ENCODE data around the gene PHLDA3. TPM values are rescaled to one million over a fixed set of nuclear protein-coding genes. Genes with fewer than 3 reads are reported as not detected.

Gene PHLDA3
- total and polyA plus RNA-seq, 10 donors, result 3.6 to 17.4 (median 6.8) TPM

DNA sequence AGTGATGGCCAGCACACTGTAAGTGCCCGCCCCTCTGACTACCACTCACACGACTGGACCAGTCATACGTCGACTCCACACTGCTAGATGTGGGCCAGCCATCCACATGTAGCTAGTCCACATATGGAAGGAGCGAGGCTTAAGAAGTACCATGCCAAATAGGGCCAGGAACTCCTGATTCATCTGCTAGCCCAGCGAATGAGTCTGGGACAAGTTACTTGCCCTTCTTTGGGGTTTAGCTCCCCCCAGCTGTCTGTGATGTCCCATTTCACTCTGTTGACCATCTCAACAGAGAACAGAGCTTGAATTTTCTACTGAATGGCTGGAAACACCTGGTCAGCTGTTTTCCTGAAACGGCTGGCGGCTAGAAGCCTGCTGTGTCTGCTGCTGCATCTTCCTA lies 32.2 kb upstream of the PHLDA3 start:
- Histone ChIP-seq H3K27ac (peak overlapping the region in 7 of 8 donors; percentile 44 to 93 (median 74)), H3K4me3 (peak overlapping the region in 1 of 8 donors; percentile 2), H3K36me3 (peaks cover 0 to 52% (median 3%) of the 10 kb centered on the region in 6 donors), H3K9me3 (no peaks in the 10 kb centered on the region), H3K4me1 (peaks cover 12 to 90% (median 45%) of the 10 kb centered on the region in 6 donors), H3K27me3 (replicated peaks in 1 of 7) (no peaks in the 10 kb centered on the region)
- DNase-seq, result peak; percentile 14
- WGBS, 5 donors, result 75 to 95% (median 89%) methylated on average over 8 of the region's 8 CpGs
- intact Hi-C loops (cut with DNase I; ENCODE audit: low total_unique reads), result no loop called here
- no peak for TF ChIP-seq POLR2A (IDR thresholded peaks at IDR 0.05)
- TF ChIP-seq, protein P1, sequence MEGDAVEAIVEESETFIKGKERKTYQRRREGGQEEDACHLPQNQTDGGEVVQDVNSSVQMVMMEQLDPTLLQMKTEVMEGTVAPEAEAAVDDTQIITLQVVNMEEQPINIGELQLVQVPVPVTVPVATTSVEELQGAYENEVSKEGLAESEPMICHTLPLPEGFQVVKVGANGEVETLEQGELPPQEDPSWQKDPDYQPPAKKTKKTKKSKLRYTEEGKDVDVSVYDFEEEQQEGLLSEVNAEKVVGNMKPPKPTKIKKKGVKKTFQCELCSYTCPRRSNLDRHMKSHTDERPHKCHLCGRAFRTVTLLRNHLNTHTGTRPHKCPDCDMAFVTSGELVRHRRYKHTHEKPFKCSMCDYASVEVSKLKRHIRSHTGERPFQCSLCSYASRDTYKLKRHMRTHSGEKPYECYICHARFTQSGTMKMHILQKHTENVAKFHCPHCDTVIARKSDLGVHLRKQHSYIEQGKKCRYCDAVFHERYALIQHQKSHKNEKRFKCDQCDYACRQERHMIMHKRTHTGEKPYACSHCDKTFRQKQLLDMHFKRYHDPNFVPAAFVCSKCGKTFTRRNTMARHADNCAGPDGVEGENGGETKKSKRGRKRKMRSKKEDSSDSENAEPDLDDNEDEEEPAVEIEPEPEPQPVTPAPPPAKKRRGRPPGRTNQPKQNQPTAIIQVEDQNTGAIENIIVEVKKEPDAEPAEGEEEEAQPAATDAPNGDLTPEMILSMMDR (IDR thresholded peaks at IDR 0.05 in 8 of 11, conservative IDR thresholded peaks at IDR 0.05 in 3 of 11), result no peak
- TF ChIP-seq POLR2AphosphoS5 (IDR thresholded peaks at IDR 0.05), result no peak

DNA sequence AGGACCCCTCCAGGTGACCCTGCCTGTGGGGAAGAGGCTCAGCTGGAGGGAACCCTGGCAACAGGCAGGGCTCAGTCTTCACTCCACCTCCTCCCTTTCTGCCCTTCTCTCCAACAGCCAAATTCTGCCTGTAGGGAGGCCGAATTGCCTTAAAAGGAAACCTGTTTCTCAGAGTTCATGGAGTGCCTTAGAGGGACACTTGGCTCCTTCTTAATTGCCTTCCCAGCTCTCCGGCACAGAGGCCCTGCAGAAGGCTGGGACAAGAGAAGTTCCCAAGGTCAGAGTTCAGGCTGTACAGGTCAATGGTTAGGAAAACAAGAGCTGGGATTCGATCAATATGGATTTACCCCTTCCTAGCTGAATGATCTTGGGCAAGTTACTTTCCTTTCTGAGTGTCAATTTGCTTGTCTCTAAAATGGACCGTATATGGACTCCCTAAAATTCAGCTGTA lies 31.7 kb upstream of the PHLDA3 start:
- Histone ChIP-seq H3K36me3 (peaks cover 0 to 56% (median 7%) of the 10 kb centered on the region in 6 donors), H3K4me3 (peak overlapping the region in 1 of 8 donors; percentile 2), H3K27me3 (replicated peaks in 1 of 7) (no peaks in the 10 kb centered on the region), H3K9me3 (no peaks in the 10 kb centered on the region), H3K4me1 (peaks cover 8 to 85% (median 40%) of the 10 kb centered on the region in 6 donors), H3K27ac (peak overlapping the region in 7 of 8 donors; percentile 55 to 93 (median 74))
- TF ChIP-seq POLR2A (IDR thresholded peaks at IDR 0.05) (no peak), POLR2AphosphoS5 (IDR thresholded peaks at IDR 0.05) (peak in 2 of 3 donors; percentile 53 to 63)
- TF ChIP-seq, protein P1 (IDR thresholded peaks at IDR 0.05 in 8 of 11, conservative IDR thresholded peaks at IDR 0.05 in 3 of 11), result no peak
- intact Hi-C loops (cut with DNase I; ENCODE audit: low total_unique reads), result no loop called here
- DNase-seq, result no peak
- WGBS, 5 donors, result 77 to 93% (median 85%) methylated on average over 4 of the region's 4 CpGs

DNA sequence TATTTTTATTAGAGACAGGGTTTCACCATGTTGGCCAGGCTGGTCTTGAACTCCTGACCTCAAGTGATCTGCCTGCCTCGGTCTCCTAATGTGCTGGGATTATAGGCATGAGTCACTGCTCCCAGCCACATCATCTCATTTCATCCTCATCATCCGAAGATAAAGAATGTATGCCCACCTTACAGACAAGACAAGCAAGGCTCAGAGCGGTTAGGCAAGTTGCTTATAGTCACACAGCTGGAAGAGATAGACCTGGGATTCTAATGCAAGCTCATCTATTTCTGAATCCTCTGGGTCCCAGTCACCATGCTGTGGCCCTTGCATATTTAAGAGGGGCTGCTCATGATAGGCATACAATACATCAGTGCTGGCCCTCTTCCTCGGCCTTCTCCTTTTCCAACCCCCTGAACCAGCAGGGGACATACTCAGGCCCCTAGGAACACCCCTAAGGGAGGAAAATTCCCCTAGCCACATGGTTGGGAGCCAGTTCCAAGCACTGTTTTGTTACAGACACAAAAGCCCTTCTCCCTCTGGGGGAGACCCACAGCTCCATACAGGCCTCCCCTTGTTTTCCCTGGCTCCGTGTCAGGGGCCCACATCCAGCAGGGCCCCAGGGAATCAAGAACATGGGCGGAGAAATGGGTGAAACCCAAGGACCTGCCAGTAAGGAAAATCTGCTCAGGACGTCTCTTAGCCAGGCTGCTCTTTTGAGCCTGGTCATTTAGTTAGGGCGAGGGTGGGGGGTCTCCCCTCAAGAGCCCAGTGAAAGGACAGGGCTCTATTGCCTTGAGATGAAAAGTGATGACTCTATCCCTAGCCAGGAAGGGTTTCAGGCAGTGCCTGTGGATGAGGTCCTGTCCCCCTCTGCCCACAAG lies 31.0 kb upstream of the PHLDA3 start:
- Histone ChIP-seq H3K4me3 (no peak overlapping the region), H3K4me1 (peaks cover 2 to 85% (median 36%) of the 10 kb centered on the region in 6 donors), H3K9me3 (no peaks in the 10 kb centered on the region), H3K36me3 (peaks cover 0 to 63% (median 13%) of the 10 kb centered on the region in 6 donors), H3K27me3 (replicated peaks in 1 of 7) (no peaks in the 10 kb centered on the region), H3K27ac (peak overlapping the region in 7 of 8 donors; percentile 55 to 93 (median 74))
- DNase-seq, result no peak
- WGBS, 5 donors, result 75 to 93% (median 88%) methylated on average over 8 of the region's 8 CpGs
- TF ChIP-seq POLR2A (IDR thresholded peaks at IDR 0.05), result no peak
- no peak for TF ChIP-seq POLR2AphosphoS5 (IDR thresholded peaks at IDR 0.05)
- TF ChIP-seq, protein P1 (IDR thresholded peaks at IDR 0.05 in 8 of 11, conservative IDR thresholded peaks at IDR 0.05 in 3 of 11), result no peak
- intact Hi-C loops (cut with DNase I; ENCODE audit: low total_unique reads), result no loop called here

DNA sequence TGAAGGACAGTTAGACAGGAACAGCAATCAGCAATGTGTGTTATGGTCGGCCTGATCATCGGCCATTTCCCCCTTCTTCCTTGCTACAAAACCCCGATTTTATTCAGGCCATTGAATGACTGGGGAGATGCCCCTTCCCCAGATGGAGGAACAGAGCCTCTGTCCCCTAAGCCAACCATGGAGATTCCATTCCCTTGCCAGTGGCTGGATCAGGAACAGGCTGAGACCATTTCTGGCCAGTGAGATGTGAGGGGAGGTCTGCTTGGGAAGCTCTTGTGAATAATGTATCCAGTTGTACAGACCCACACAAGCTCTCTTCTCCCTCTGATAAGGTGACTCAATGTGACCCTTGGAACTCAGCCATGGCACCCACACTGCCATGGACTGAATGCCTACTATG lies 30.2 kb upstream of the PHLDA3 start:
- no peak for DNase-seq
- H3K27me3 ChIP-seq (replicated peaks in 1 of 7), result no peaks in the 10 kb centered on the region
- no peaks in the 10 kb centered on the region for H3K9me3 ChIP-seq
- H3K4me1 ChIP-seq, result peaks cover 0 to 85% (median 35%) of the 10 kb centered on the region in 6 donors
- TF ChIP-seq POLR2AphosphoS5 (IDR thresholded peaks at IDR 0.05), result no peak
- intact Hi-C loops (cut with DNase I; ENCODE audit: low total_unique reads), result no loop called here
- WGBS, 5 donors, result 82 to 97% (median 89%) methylated on average over 3 of the region's 3 CpGs
- H3K36me3 ChIP-seq, result peaks cover 0 to 71% (median 20%) of the 10 kb centered on the region in 6 donors
- H3K4me3 ChIP-seq, result no peak overlapping the region
- H3K27ac ChIP-seq, result peak overlapping the region in 7 of 8 donors; percentile 1 to 93 (median 66)
